Right atrium auricular region (tissue), 2 donors: ENCODE data around the gene TENT4B. TPM values are rescaled to one million over a fixed set of nuclear protein-coding genes. Genes with fewer than 3 reads are reported as not detected.
A peak's percentile ranks its signal among the peaks of the same experiment; 100 is the strongest.

Experiments used
- DNase-seq: peaks from one replicate; pipeline ENCODE4 v3.0.0-alpha.2; 2019; ENCODE audit warnings: low spot score
- H3K27ac ChIP-seq, 2 donors: fragments of 200-600 bp; sonication (generic); 1 replicate in 1 of 2; 2 replicates in 1 of 2; pipeline ENCODE4 v1.5.1; 2016 to 2019
- H3K27me3 ChIP-seq, 2 donors: fragments of 200-600 bp; sonication (generic); one replicate each; pipeline versions ENCODE4 v1.5.1 to v1.6.0; 2017 to 2019
- H3K36me3 ChIP-seq: fragments of 200-600 bp; sonication (generic); one replicate; pipeline ENCODE4 v1.5.1; 2016
- H3K4me1 ChIP-seq, 2 donors: fragments of 200-600 bp; sonication (generic); one replicate each; pipeline versions ENCODE4 v1.5.1 to v1.6.0; 2017 to 2019
- H3K4me3 ChIP-seq, 2 donors: fragments of 200-600 bp; sonication (generic); 1 replicate in 1 of 2; 2 replicates in 1 of 2; pipeline ENCODE4 v1.5.1; 2017 to 2019; ENCODE audit warnings: mild to moderate bottlenecking in 1 of 2, moderate library complexity in 1 of 2
- H3K9me3 ChIP-seq, 2 donors: fragments of 200-600 bp; sonication (generic); one replicate each; pipeline ENCODE4 v1.5.1; 2019
- total RNA-seq, 2 donors: library from RNA; depleted of rRNA; stranded (reverse); fragments of >200 nt; gene quantifications; one replicate each; pipeline ENCODE4 v1.1.0, GENCODE V29; 2016
- TF ChIP-seq, protein P1 (sequence below), 2 donors: fragments of 200-600 bp; sonication (generic); IDR thresholded peaks; one replicate each; pipeline ENCODE4 v1.5.1; 2019; ENCODE audit warnings: antibody characterized with exemption in 2 of 2

The TENT4B gene
- total RNA-seq, 2 donors from 2014 or later = 5.0 to 6.1 TPM

DNA sequence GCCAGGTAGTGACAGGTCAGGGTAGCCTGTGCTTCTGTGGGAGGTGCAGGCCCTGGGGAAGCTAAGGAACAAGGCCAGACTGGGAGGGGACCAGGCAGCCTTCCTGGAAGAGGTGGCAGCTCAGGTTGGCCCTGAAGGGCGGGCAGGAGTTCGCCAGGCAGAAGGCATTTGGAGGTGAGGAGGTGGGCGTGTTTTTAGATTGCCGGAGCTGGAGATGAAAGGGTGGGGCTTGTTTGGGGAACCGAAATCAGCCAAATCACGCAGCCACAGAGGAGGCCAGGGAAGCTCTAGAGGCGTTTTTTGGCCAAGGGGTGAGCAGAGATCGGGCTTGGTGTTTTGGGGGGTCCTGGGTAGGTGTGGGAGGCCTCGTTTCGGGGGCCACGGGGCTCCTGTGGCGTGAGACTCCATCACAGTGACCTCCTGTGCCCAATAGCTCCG lies 120.8 kb downstream of the TENT4B start:
- DNase-seq = no peak
- H3K36me3 ChIP-seq = no peaks in the 10 kb centered on the region
- no peaks in the 10 kb centered on the region for H3K27me3 ChIP-seq
- no peaks in the 10 kb centered on the region for H3K9me3 ChIP-seq
- peak overlapping the region; percentile 46 to 54 for H3K27ac ChIP-seq
- no peaks in the 10 kb centered on the region for H3K4me1 ChIP-seq
- TF ChIP-seq, protein P1, sequence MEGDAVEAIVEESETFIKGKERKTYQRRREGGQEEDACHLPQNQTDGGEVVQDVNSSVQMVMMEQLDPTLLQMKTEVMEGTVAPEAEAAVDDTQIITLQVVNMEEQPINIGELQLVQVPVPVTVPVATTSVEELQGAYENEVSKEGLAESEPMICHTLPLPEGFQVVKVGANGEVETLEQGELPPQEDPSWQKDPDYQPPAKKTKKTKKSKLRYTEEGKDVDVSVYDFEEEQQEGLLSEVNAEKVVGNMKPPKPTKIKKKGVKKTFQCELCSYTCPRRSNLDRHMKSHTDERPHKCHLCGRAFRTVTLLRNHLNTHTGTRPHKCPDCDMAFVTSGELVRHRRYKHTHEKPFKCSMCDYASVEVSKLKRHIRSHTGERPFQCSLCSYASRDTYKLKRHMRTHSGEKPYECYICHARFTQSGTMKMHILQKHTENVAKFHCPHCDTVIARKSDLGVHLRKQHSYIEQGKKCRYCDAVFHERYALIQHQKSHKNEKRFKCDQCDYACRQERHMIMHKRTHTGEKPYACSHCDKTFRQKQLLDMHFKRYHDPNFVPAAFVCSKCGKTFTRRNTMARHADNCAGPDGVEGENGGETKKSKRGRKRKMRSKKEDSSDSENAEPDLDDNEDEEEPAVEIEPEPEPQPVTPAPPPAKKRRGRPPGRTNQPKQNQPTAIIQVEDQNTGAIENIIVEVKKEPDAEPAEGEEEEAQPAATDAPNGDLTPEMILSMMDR (IDR thresholded peaks at IDR 0.05) = no peak
- H3K4me3 ChIP-seq = peak overlapping the region; percentile 0 to 29

DNA sequence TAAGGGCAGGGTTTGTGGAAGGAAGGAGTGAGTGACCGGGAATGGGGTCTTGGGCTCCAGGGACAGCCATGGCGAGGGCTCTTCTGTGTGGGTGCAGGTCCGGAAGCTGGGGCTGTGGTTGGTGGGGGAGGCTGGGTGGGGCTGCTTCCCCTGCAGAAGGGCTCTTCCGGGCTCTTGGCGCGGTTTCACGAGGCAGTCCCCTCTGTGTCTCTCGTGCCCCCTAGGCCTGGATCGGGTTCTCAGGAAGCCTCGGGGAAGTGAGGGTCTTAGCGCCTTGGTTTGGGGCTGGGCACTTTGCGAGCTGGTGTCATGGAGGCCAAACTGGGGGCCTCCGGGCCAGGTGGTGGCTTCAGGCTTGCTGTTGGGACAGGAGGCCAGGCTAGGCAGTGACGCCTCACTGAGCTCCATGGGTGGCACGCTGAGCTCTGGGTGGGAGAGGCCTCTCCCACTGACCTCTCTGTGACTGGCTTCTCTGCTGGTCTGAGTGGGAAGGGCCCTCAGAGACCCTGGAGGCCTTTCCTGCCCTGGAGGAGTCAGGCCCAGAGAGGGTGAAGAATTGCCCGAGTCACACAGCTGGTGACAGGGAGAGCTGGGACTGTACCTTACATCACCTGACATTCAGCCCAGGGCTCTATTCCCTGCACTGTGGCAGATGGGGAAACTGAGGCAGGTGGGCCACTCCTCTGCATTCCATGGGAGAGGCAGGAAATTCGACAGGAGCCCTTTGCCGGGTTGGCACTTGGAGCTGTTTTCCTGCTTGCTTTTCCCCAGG lies 121.4 kb downstream of the TENT4B start:
- Histone ChIP-seq H3K4me1 (no peaks in the 10 kb centered on the region), H3K4me3 (peak overlapping the region; percentile 0 to 29), H3K36me3 (no peaks in the 10 kb centered on the region), H3K27ac (peak overlapping the region; percentile 46 to 54), H3K27me3 (no peaks in the 10 kb centered on the region), H3K9me3 (no peaks in the 10 kb centered on the region)
- TF ChIP-seq, protein P1 (IDR thresholded peaks at IDR 0.05) = no peak
- DNase-seq = no peak

DNA sequence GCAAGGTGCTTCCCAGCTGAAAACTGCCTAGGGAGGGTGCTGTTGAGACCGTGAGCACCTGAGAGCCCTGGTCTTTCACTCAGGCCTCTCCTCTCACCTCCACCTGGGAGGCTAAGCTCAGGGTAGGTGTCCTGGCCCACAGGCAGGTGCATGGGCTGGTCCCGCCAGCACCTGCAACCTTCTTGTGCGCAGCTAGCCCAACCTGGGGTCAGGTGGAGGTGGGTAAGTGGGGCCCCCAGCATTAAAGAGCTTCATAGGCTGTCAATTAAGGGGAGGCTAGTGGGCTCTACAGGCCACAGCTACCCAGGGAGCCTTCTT lies 122.0 kb downstream of the TENT4B start:
- H3K27me3 ChIP-seq = no peaks in the 10 kb centered on the region
- no peaks in the 10 kb centered on the region for H3K36me3 ChIP-seq
- H3K4me3 ChIP-seq = peak overlapping the region in 1 of 2 donors; percentile 29
- DNase-seq = no peak
- H3K9me3 ChIP-seq = no peaks in the 10 kb centered on the region
- TF ChIP-seq, protein P1 (IDR thresholded peaks at IDR 0.05) = no peak
- H3K4me1 ChIP-seq = no peaks in the 10 kb centered on the region
- peak overlapping the region; percentile 46 to 54 for H3K27ac ChIP-seq

DNA sequence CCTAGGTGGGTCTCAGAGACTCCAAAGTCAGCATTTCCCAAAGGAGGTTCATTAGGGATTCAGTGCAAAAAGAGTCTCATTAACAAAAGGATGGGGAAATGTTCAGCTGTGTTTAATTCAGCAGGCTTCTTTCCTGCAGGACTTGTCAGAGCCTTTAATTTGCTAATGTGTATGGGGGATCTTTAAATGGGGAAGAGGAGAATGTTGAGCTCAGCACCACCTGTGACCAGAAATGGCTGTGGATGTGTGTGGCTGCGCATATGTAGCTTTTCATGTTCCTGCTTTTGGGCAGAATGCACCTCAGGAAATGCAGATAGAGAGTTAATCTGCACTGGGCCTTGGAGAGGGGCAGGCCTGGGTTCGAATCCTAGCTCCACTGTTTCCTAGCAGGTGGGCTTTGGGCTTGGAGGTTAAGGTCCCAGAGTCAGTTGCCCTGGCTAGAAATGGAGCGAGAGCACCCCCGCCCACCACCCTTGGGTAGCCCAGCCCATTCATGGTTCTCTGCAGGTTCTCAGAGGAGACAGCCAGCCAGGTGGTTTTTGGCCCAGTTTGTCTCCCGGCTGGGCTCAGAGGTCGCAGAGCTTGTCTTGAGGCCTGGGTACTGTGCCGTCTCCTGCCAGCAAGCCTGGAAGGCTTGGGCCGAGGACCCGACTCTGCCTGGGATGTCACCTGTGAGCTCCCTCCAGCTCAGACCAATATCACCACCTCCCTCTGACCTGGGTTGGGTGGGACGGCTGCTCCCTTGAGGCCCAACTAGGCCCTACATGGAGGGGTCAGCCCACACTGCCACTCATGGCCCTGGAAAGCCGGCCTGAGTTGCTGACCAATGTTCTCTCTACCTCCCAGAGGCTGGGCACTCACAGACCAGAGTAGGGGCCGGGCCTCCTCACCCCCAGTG lies 122.6 kb downstream of the TENT4B start:
- Histone ChIP-seq H3K9me3 (no peaks in the 10 kb centered on the region), H3K4me1 (no peaks in the 10 kb centered on the region), H3K27ac (no peak overlapping the region), H3K27me3 (no peaks in the 10 kb centered on the region), H3K4me3 (no peak overlapping the region), H3K36me3 (no peaks in the 10 kb centered on the region)
- TF ChIP-seq, protein P1 (IDR thresholded peaks at IDR 0.05) = no peak
- DNase-seq = no peak

DNA sequence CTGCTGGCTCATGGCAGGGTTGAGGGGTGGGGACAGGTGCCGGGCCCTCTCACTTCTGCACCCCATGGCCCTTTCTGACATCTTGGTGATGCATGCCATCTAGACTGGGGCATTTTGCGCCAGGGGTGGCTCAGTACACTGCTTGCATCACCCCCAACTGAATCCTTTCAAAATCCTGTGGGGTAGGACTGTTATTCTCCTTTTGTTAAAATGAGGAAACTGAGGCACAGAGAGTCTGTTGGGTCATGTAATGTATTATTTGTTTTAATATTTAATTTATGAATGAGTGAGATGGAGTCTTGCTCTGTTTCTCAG lies 123.2 kb downstream of the TENT4B start:
- Histone ChIP-seq H3K27ac (peak overlapping the region in 1 of 2 donors; percentile 10), H3K4me3 (no peak overlapping the region), H3K9me3 (no peaks in the 10 kb centered on the region), H3K27me3 (no peaks in the 10 kb centered on the region), H3K36me3 (no peaks in the 10 kb centered on the region), H3K4me1 (no peaks in the 10 kb centered on the region)
- no peak for DNase-seq
- TF ChIP-seq, protein P1 (IDR thresholded peaks at IDR 0.05) = no peak
